ENCODE results near the gene NUP93.

GRCh38 chr16:56697456-56698155, 32.3 kb upstream of the NUP93 start:
- TF ChIP-seq POLR2AphosphoS5 (IDR thresholded peaks at IDR 0.05; ENCODE audit: insufficient read depth, low read depth, low read length) (no peak), POLR2A (IDR thresholded peaks at IDR 0.05; ENCODE audit: low read depth, low read length) (no peak), EZH2 (IDR thresholded peaks at IDR 0.05; ENCODE audit: borderline replicate concordance, low read depth, low read length, severe bottlenecking) (no peak), FOS (IDR thresholded peaks at IDR 0.05; ENCODE audit: borderline replicate concordance, insufficient read depth, low read length) (no peak), JUN (IDR thresholded peaks at IDR 0.05; ENCODE audit: borderline replicate concordance, insufficient read depth, insufficient read length, low read depth) (no peak)
- TF ChIP-seq, protein P1, sequence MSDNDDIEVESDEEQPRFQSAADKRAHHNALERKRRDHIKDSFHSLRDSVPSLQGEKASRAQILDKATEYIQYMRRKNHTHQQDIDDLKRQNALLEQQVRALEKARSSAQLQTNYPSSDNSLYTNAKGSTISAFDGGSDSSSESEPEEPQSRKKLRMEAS (IDR thresholded peaks at IDR 0.05; ENCODE audit: insufficient read depth, insufficient read length) = no peak
- TF ChIP-seq, protein P2, sequence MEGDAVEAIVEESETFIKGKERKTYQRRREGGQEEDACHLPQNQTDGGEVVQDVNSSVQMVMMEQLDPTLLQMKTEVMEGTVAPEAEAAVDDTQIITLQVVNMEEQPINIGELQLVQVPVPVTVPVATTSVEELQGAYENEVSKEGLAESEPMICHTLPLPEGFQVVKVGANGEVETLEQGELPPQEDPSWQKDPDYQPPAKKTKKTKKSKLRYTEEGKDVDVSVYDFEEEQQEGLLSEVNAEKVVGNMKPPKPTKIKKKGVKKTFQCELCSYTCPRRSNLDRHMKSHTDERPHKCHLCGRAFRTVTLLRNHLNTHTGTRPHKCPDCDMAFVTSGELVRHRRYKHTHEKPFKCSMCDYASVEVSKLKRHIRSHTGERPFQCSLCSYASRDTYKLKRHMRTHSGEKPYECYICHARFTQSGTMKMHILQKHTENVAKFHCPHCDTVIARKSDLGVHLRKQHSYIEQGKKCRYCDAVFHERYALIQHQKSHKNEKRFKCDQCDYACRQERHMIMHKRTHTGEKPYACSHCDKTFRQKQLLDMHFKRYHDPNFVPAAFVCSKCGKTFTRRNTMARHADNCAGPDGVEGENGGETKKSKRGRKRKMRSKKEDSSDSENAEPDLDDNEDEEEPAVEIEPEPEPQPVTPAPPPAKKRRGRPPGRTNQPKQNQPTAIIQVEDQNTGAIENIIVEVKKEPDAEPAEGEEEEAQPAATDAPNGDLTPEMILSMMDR (IDR thresholded peaks at IDR 0.05; ENCODE audit: extremely low read depth in 1 of 2, insufficient read depth in 1 of 2, low read depth in 1 of 2, low read length in 2 of 2) = no peak
